Activated CD4-positive, alpha-beta T cell treated with anti-CD3 and anti-CD28 coated beads for 36 hours (primary cell): ENCODE data around the gene CAMK1D. TPM values are rescaled to one million over a fixed set of nuclear protein-coding genes. Genes with fewer than 3 reads are reported as not detected.

Source experiments
- ATAC-seq: fragments of 200-7000 bp; cut with Tn5 transposase; one replicate; pipeline ENCODE4 v1.10.0; 2021; ENCODE audit warnings: mild to moderate bottlenecking, moderate library complexity
- CTCF ChIA-PET: fragments of 350-600 bp; sonication (Branson Sonifier 250); formaldehyde crosslinking; loops from one replicate; lab custom pipeline; 2021; ENCODE audit warnings: antibody characterized with exemption; lab: Charles Lee
- POLR2A ChIA-PET: fragments of 350-600 bp; sonication (Branson Sonifier 250); formaldehyde crosslinking; loops from one replicate; lab custom pipeline; 2021; ENCODE audit warnings: antibody characterized with exemption, inconsistent platforms; lab: Charles Lee
- DNase-seq: peaks from one replicate; pipeline ENCODE4 v3.0.0-alpha.2; 2020
- H3K27ac Mint-ChIP-seq: one replicate; pipeline ENCODE4 v1.8.0; 2021; ENCODE audit warnings: mixed read lengths
- H3K27me3 Mint-ChIP-seq: one replicate; pipeline ENCODE4 v1.8.0; 2021; ENCODE audit warnings: mixed read lengths
- H3K36me3 Mint-ChIP-seq: one replicate; pipeline ENCODE4 v1.8.0; 2021; ENCODE audit warnings: low read depth, mixed read lengths
- H3K4me1 Mint-ChIP-seq: one replicate; pipeline ENCODE4 v1.8.0; 2021; ENCODE audit warnings: mixed read lengths
- H3K4me3 Mint-ChIP-seq: one replicate; pipeline ENCODE4 v1.8.0; 2021; ENCODE audit warnings: mild to moderate bottlenecking, moderate library complexity, mixed read lengths
- H3K9me3 Mint-ChIP-seq: one replicate; pipeline ENCODE4 v1.8.0; 2021; ENCODE audit warnings: low read depth, mixed read lengths
- intact Hi-C, 2 experiments: fragments of 100-400 bp; cut with DNase I in 1 of 2; cut with micrococcal nuclease in 1 of 2; formaldehyde crosslinking; loops; one replicate each; pipeline versions ENCODE4 v1.14.2 to v1.15.1; 2022 to 2024; cut with DNase I, micrococcal nuclease
- total RNA-seq, 2 experiments: library from RNA; stranded (reverse); gene quantifications; one replicate each; pipeline ENCODE4 v1.2.3, GENCODE V29; 2021

CAMK1D gene
- total RNA-seq, 2 experiments from 2014 or later: 16.0 to 16.3 TPM

DNA sequence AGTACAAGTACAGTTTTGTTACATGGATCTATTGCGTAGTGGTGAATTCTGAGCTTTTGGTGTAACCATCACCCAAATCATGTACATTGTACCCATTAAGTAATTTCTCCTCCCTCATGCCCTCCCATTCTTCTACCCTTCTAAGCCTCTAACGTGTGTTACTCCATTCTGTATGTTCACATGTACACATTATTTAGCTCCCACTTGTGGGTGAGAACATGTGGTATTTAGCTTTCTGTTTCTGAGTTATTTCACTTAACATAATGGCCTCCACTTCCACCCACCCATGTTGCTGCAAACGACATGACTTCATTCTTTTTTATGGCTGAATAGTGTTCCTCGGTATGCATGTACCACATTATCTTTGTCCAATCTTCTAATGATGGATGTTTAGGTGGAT is 251.3 kb downstream of the CAMK1D start:
- H3K4me3 Mint-ChIP-seq: no peak overlapping the region
- intact Hi-C loops: no loop called here
- ATAC-seq (no peak), DNase-seq (no peak)
- H3K4me1 Mint-ChIP-seq: peaks cover 44% of the 10 kb centered on the region
- peaks cover 3% of the 10 kb centered on the region for H3K9me3 Mint-ChIP-seq
- POLR2A ChIA-PET: no interaction called here
- H3K36me3 Mint-ChIP-seq: peaks cover 4% of the 10 kb centered on the region
- CTCF ChIA-PET: interaction anchor here (0.6 to 1.6 kb wide), 5 partner anchors 10 to 406 kb away, joined by 3 to 7 read pairs (median 3); no protein-coding TSS in a partner anchor
- no peak overlapping the region for H3K27ac Mint-ChIP-seq
- H3K27me3 Mint-ChIP-seq: no peaks in the 10 kb centered on the region

DNA sequence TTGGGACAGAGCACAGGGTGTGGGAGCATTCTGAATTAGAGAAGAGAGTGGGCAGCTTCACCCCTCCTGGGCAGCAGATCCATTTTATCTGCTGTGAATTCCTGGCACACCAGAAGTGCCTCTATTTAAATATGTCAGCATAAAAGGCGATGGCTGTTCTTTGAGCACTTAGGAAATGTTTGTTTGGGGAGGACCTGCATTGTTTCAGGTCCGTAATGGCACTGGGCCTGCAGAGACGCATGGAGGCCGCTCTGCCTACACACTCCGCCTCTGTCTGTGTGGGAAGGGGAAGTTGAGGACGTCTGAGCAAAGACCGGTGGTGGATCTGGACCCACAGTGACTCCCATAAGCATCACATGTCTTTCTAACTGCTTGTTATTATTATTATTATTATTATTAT is 253.2 kb downstream of the CAMK1D start:
- intact Hi-C loops: no loop called here
- no peak overlapping the region for H3K27ac Mint-ChIP-seq
- DNase-seq (no peak), ATAC-seq (no peak)
- ChIA-PET POLR2A (no interaction called here), CTCF (interaction anchor here (0.9 kb wide), 1 partner anchor 18 kb away, joined by 3 read pairs; no protein-coding TSS in a partner anchor)
- H3K36me3 Mint-ChIP-seq: peaks cover 1% of the 10 kb centered on the region
- H3K4me3 Mint-ChIP-seq: no peak overlapping the region
- peaks cover 40% of the 10 kb centered on the region for H3K4me1 Mint-ChIP-seq
- H3K9me3 Mint-ChIP-seq: no peaks in the 10 kb centered on the region
- no peaks in the 10 kb centered on the region for H3K27me3 Mint-ChIP-seq

DNA sequence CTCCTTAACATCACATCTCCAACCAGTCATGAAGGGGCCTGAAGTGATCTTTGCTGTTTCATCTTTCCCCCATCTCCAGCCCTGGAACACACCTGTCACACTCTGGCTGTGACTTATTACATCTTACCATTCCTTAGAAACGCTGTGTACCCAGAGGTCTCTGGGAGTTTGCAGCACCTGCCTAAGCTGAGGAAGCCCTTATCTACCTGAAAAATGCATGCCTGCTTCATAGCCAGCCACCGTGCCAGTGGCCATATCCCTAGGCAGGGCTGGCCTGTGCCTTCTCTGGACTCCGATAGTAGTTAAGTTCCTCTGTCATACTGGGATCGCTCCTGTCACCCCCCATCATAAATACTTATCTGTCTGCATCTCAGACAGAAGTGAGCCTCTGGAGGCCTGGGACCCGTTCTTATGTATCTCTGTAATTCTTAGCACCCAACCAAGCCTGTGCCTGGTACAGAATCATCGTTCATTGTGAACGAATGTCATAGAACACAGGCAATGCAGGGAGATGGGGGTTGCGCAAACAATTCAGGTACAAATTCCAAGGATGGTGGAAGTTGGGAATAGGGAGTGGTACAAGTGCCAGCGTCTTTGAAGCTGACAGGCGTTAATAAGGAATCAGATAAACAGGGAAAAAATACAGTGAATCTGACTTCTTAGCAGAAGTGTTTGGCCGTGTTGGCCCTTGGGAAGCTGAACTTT is 254.6 kb downstream of the CAMK1D start:
- Mint-ChIP-seq H3K4me1 (peaks cover 26% of the 10 kb centered on the region), H3K9me3 (no peaks in the 10 kb centered on the region), H3K36me3 (peaks cover 1% of the 10 kb centered on the region), H3K4me3 (no peak overlapping the region), H3K27me3 (no peaks in the 10 kb centered on the region), H3K27ac (no peak overlapping the region)
- ATAC-seq (no peak), DNase-seq (no peak)
- intact Hi-C loops: no loop called here
- CTCF ChIA-PET: interaction anchor here (2.0 kb wide), 1 partner anchor 53 kb away, joined by 5 read pairs; no protein-coding TSS in a partner anchor
- POLR2A ChIA-PET: interaction anchor here (0.6 kb wide), 1 partner anchor 11 kb away, joined by 3 read pairs; no protein-coding TSS in a partner anchor

DNA sequence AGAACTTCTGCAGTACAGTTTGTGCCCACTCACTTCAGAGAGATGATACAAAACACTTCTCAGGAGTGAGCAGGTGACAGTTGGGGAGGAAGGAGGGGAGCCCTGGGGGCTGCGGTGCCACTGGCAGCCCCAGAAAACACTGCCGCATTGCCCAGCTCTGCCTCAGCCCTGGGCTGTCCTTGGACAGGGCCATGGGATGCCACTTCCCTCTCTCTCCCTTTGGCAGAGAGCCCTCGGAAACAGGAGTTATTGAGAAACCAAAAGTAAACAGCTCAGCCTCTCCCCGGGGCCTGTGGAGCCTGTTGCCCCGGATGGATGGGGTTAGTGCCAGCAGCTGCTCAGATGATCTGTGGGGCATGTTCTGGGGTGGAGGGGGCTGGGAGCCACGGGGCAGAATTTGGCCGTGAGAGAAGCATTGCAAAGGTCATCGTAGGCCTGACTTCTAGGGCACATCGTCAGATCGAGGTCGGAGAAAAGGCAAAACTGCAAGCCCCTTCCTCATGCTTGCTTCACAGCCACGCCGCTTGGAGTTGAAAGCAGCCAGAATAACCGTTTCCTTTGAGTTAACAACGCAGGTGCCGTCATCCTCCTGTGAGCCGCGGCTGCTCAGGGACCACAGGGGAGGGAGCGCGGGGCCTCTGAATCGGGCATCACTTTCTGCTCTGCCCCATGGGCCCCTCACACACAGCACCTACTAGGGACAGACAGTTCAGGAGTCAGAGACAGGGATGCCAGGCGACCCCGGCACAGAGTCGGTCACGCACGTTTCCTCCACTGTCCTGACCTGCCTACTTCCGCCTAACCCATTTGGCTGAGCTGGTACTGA is 256.4 kb downstream of the CAMK1D start:
- peak overlapping the region; percentile 99 for H3K27ac Mint-ChIP-seq
- no peaks in the 10 kb centered on the region for H3K27me3 Mint-ChIP-seq
- CTCF ChIA-PET: interaction anchor here (0.7 to 1.2 kb wide), 4 partner anchors 9 to 341 kb away, joined by 3 to 4 read pairs (median 4); no protein-coding TSS in a partner anchor
- POLR2A ChIA-PET: interaction anchor here (0.6 kb wide), 2 partner anchors 250 to 457 kb away, joined by 3 to 10 read pairs; no protein-coding TSS in a partner anchor
- no peaks in the 10 kb centered on the region for H3K36me3 Mint-ChIP-seq
- peaks cover 28% of the 10 kb centered on the region for H3K4me1 Mint-ChIP-seq
- peak overlapping the region; percentile 77 for H3K4me3 Mint-ChIP-seq
- intact Hi-C loops: loop anchor here in 1 of 2 experiments (1.0 kb wide), 1 partner anchor 30 kb away; no protein-coding TSS in a partner anchor
- peak; percentile 74 for DNase-seq
- H3K9me3 Mint-ChIP-seq: no peaks in the 10 kb centered on the region
- peak; percentile 82 for ATAC-seq

DNA sequence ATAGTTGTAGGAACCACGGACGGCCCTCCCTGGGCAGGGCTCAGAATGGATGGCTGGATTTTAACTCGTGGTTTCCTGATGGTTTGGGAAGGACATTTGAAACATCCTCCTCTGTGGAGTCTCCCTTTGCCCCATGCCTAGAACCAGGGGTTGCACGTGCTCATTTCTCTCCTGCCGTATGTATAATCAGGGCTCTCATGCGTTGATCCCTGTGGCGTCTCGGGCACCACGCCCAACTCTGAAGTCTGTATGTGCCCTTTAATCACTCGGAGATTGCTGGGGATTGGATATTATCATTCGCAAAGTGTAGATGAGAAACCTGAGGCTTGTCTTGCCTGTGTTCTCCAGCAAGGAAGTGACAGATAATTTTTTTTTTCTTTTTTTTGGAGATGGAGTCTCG is 257.1 kb downstream of the CAMK1D start:
- Mint-ChIP-seq H3K4me3 (peak overlapping the region; percentile 77), H3K27ac (peak overlapping the region; percentile 99), H3K27me3 (no peaks in the 10 kb centered on the region), H3K9me3 (no peaks in the 10 kb centered on the region), H3K36me3 (no peaks in the 10 kb centered on the region), H3K4me1 (peaks cover 27% of the 10 kb centered on the region)
- intact Hi-C loops: loop anchor here in 1 of 2 experiments (1.0 kb wide), 1 partner anchor 29 kb away; no protein-coding TSS in a partner anchor
- ChIA-PET POLR2A (interaction anchor here (0.6 kb wide), 1 partner anchor 456 kb away, joined by 3 read pairs; no protein-coding TSS in a partner anchor), CTCF (interaction anchor here (0.7 kb wide), 1 partner anchor 10 kb away, joined by 3 read pairs; no protein-coding TSS in a partner anchor)
- ATAC-seq (peak; percentile 8), DNase-seq (peak; percentile 29)

DNA sequence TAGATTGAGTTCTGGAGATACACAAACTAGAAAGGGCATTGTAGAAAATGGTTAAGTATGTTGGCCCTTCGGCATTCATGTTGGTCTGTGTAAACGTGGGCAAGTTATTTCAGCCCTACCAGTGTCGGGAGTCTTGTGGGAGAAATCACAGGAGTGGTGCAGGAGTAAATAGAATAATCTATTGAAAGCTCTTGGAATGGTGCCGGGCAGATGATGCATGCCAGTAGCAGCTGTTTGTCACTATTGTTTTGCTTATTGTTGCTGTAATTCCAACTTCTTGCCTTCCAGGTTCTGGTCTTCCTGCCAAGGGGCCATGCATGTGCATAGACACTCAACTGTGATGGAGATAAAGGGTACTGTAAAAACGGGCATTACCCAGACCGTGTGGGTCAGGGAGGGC is 259.4 kb downstream of the CAMK1D start:
- H3K9me3 Mint-ChIP-seq: no peaks in the 10 kb centered on the region
- no peak overlapping the region for H3K4me3 Mint-ChIP-seq
- DNase-seq (no peak), ATAC-seq (no peak)
- no peaks in the 10 kb centered on the region for H3K27me3 Mint-ChIP-seq
- no peak overlapping the region for H3K27ac Mint-ChIP-seq
- H3K36me3 Mint-ChIP-seq: no peaks in the 10 kb centered on the region
- H3K4me1 Mint-ChIP-seq: peaks cover 27% of the 10 kb centered on the region
- ChIA-PET POLR2A (no interaction called here), CTCF (interaction anchor here (1.4 kb wide), 1 partner anchor 48 kb away, joined by 5 read pairs; no protein-coding TSS in a partner anchor)
- intact Hi-C loops: no loop called here

DNA sequence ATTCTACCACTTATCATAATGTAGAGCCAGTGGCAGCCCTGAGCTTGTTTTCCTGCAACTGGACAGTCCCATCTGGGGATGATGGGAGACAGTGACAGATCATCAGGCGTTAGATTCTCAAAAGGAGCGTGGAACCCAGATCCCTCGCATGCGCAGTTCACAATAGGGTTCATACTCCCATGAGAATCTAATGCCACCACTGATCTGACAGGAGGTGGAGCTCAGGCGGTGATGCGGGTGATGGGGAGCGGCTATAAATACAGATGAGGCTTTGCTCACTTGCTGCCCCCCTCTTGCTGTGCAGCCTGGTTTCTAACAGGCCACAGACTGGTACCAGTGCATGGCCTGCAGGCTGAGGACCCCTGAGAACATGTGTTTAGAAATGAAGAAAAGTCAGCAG is 260.1 kb downstream of the CAMK1D start:
- ChIA-PET POLR2A (no interaction called here), CTCF (interaction anchor here (1.4 kb wide), 1 partner anchor 11 kb away, joined by 5 read pairs; no protein-coding TSS in a partner anchor)
- H3K27me3 Mint-ChIP-seq: no peaks in the 10 kb centered on the region
- H3K27ac Mint-ChIP-seq: no peak overlapping the region
- no peak overlapping the region for H3K4me3 Mint-ChIP-seq
- H3K36me3 Mint-ChIP-seq: no peaks in the 10 kb centered on the region
- intact Hi-C loops: no loop called here
- DNase-seq (no peak), ATAC-seq (no peak)
- no peaks in the 10 kb centered on the region for H3K9me3 Mint-ChIP-seq
- H3K4me1 Mint-ChIP-seq: peaks cover 27% of the 10 kb centered on the region

DNA sequence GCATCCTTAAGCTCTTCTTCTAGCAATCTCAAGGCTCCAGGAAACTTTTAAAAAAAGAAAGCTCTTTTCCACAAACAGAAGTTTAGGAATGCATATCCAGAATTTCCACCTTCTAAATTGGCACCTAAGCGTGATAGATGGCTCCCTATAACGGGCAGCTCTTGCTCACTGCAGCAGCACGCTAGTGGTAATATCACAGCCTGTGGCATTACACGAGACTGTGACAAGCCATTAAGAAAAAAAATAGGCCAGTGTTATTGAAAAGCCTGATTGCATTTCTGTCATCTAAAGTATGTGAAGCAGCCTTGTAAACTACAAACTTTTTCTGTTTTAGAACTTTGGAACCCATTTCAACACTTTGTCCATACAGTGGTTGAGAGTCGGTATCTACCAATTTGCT is 263.8 kb downstream of the CAMK1D start:
- no peak for ATAC-seq
- no peaks in the 10 kb centered on the region for H3K9me3 Mint-ChIP-seq
- H3K27me3 Mint-ChIP-seq: no peaks in the 10 kb centered on the region
- DNase-seq: no peak
- intact Hi-C loops: no loop called here
- peaks cover 13% of the 10 kb centered on the region for H3K4me1 Mint-ChIP-seq
- no peak overlapping the region for H3K4me3 Mint-ChIP-seq
- no peaks in the 10 kb centered on the region for H3K36me3 Mint-ChIP-seq
- ChIA-PET POLR2A (no interaction called here), CTCF (no interaction called here)
- H3K27ac Mint-ChIP-seq: no peak overlapping the region

DNA sequence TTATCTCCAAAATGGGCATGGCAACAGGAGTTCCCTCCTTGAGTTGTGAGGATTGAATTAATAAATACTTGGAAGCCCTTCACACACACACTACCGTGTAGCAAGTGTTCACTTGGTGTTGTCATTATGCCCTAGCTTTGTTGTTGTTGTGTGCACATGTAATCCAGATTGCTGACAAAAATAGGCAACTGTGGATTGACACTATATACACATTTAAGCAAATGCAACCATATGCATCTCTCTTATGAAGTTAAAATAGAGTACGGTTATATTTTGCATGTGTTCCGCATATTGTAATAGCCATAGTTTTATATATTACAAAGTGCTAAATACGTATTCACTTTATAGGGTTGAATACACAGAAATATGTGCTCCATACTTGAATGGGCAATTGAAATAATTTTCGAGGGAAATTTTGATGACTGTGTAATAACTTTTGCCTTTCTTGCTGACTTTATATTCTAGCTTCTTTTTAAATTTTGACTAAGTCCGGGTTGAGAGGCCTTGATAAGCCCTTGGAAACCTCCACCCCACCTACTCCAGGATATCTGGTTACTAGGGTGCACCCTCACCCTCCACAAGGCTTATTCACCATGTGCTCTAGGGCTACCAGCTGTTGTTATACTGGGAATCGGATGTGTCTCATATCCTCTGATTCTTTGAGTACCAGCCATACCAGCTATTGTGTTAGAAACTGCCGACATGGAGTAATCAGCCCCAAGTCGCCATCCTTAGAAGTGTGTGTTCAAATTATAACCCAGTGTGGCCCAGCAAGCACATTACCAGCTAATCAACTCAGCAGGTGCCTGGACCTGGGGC is 265.0 kb downstream of the CAMK1D start:
- no peak for ATAC-seq
- H3K9me3 Mint-ChIP-seq: no peaks in the 10 kb centered on the region
- intact Hi-C loops: no loop called here
- H3K4me1 Mint-ChIP-seq: peaks cover 13% of the 10 kb centered on the region
- H3K4me3 Mint-ChIP-seq: no peak overlapping the region
- no peak overlapping the region for H3K27ac Mint-ChIP-seq
- no peaks in the 10 kb centered on the region for H3K36me3 Mint-ChIP-seq
- ChIA-PET CTCF (interaction anchor here (1.4 kb wide), 1 partner anchor 42 kb away, joined by 3 read pairs; no protein-coding TSS in a partner anchor), POLR2A (no interaction called here)
- no peaks in the 10 kb centered on the region for H3K27me3 Mint-ChIP-seq
- no peak for DNase-seq

DNA sequence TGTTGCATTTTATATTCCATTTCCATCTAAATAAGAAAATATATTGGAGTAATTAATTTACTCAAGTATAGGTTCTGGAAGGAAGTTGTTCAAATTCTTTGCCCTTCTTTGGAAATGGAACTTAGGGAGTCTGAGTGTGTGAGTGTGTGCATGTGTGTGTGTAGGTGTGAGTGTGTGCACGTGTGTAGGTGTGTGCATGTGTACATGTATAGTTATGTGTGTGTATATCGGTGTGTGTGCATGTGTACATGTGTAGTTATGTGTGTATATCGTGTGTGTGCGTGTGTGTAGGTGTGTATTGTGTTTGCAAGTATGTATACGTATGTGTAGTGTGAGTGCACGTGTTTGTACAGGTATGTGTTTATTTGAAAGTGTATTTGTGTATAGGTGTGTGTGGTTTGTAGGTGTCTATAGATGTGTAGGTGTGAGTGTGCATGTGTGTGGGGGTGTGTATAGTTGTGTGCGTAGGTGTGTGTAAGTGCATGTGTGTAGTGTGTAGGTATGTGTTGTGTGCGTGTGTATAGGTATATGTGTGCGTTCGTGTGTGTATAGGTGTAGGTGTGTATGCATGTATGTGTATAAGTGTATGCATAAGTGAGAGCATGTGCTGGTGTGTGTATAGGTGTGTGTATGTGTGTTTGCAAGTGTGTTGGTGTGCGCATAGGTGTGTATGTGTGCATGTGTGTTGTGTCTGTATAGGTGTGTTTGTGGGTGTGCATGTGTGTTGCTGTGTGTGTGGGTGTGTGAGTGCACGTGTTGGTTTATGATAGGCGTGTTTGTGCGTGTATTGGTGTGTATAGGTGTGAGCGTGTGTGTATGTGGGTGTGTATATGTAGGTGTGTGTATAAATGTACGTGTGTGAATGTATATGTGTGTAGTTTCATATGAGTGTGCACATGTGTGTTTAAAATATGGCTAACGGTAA is 266.2 kb downstream of the CAMK1D start:
- H3K9me3 Mint-ChIP-seq: no peaks in the 10 kb centered on the region
- H3K36me3 Mint-ChIP-seq: no peaks in the 10 kb centered on the region
- intact Hi-C loops: no loop called here
- no peak overlapping the region for H3K27ac Mint-ChIP-seq
- ChIA-PET POLR2A (no interaction called here), CTCF (interaction anchor here (1.4 kb wide), 1 partner anchor 41 kb away, joined by 3 read pairs; no protein-coding TSS in a partner anchor)
- peaks cover 16% of the 10 kb centered on the region for H3K4me1 Mint-ChIP-seq
- ATAC-seq (no peak), DNase-seq (no peak)
- no peak overlapping the region for H3K4me3 Mint-ChIP-seq
- H3K27me3 Mint-ChIP-seq: no peaks in the 10 kb centered on the region
